ES-I3 (cell line): ENCODE results near the gene DLX5.

ENCODE experiments used
- H3K36me3 ChIP-seq: 2 replicates; pipeline ENCODE4 v1.6.1; 2013; ENCODE audit warnings: mild to moderate bottlenecking, low read length, control low read depth, moderate library complexity; ENCODE audit not compliant: insufficient read depth
- H3K4me1 ChIP-seq: 2 replicates; pipeline ENCODE4 v1.6.1; 2013; ENCODE audit warnings: mild to moderate bottlenecking, control low read depth, low read length; ENCODE audit not compliant: insufficient read depth
- H3K9ac ChIP-seq: 2 replicates; pipeline ENCODE4 v1.6.1; 2013; ENCODE audit warnings: low read depth, mild to moderate bottlenecking, low read length, moderate library complexity
- H3K9me3 ChIP-seq: 2 replicates; pipeline ENCODE4 v1.6.1; 2013; ENCODE audit warnings: mild to moderate bottlenecking, low read length, moderate library complexity; ENCODE audit not compliant: control insufficient read depth, insufficient read depth

DLX5 gene

GRCh38 chr7:97004247-97005182, 20.1 kb downstream of the DLX5 start:
- Histone ChIP-seq H3K36me3 (no peaks in the 10 kb centered on the region), H3K4me1 (peaks cover 23% of the 10 kb centered on the region), H3K9ac (peak overlapping the region; percentile 35; the same call in 1 of the 2 replicates), H3K9me3 (no peaks in the 10 kb centered on the region)

- Histone ChIP-seq H3K9me3 (no peaks in the 10 kb centered on the region), H3K9ac (no peak overlapping the region), H3K36me3 (no peaks in the 10 kb centered on the region), H3K4me1 (peaks cover 29% of the 10 kb centered on the region)
Measured at GRCh38 chr7:97003262-97004246, 21.1 kb downstream of the DLX5 start.

GRCh38 chr7:97002555-97003261, 21.9 kb downstream of the DLX5 start:
- H3K9me3 ChIP-seq = no peaks in the 10 kb centered on the region
- peaks cover 30% of the 10 kb centered on the region for H3K4me1 ChIP-seq
- H3K9ac ChIP-seq = peak overlapping the region; percentile 6; the same call in 1 of the 2 replicates

GRCh38 chr7:97001656-97002554, 22.7 kb downstream of the DLX5 start:
- H3K9me3 ChIP-seq = no peaks in the 10 kb centered on the region
- H3K4me1 ChIP-seq = peaks cover 27% of the 10 kb centered on the region
- no peaks in the 10 kb centered on the region for H3K36me3 ChIP-seq
- peak overlapping the region; percentile 6; the same call in 1 of the 2 replicates for H3K9ac ChIP-seq

More at GRCh38 chr7:97002555-97003261, 21.9 kb downstream of the DLX5 start:
- H3K36me3 ChIP-seq = no peaks in the 10 kb centered on the region

- Histone ChIP-seq H3K36me3 (no peaks in the 10 kb centered on the region), H3K9ac (no peak overlapping the region), H3K4me1 (peaks cover 27% of the 10 kb centered on the region), H3K9me3 (no peaks in the 10 kb centered on the region)
Measured at GRCh38 chr7:97001221-97001620, 23.4 kb downstream of the DLX5 start.

DNA sequence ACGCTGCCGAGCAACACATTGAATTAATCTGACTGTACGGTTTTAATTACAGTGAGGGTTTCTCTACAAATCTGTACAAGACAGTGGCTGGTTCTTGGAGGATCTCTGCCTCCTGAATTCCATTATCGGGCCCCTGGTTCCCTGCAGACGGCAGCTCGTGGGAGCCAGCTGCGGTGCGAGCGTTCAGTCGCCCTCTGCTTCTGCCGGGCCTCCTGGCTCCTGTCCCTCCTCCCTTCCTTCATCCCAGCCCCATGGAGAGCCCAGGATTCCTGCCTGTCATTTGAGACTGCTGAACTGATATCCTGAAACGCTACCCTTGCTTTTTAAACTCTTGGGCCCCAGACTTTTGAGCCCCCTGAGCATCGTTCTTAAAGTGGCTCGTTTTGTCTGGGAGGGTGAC, 25.9 kb downstream of the DLX5 start:
- Histone ChIP-seq H3K4me1 (peaks cover 27% of the 10 kb centered on the region), H3K36me3 (no peaks in the 10 kb centered on the region), H3K9ac (no peak overlapping the region), H3K9me3 (peaks cover under 1% of the 10 kb centered on the region; the same call in 1 of the 2 replicates)

GRCh38 chr7:96998333-96998732, 26.3 kb downstream of the DLX5 start:
- H3K4me1 ChIP-seq = peaks cover 27% of the 10 kb centered on the region
- H3K9ac ChIP-seq = no peak overlapping the region
- H3K9me3 ChIP-seq = peaks cover 5% of the 10 kb centered on the region
- H3K36me3 ChIP-seq = no peaks in the 10 kb centered on the region

DNA sequence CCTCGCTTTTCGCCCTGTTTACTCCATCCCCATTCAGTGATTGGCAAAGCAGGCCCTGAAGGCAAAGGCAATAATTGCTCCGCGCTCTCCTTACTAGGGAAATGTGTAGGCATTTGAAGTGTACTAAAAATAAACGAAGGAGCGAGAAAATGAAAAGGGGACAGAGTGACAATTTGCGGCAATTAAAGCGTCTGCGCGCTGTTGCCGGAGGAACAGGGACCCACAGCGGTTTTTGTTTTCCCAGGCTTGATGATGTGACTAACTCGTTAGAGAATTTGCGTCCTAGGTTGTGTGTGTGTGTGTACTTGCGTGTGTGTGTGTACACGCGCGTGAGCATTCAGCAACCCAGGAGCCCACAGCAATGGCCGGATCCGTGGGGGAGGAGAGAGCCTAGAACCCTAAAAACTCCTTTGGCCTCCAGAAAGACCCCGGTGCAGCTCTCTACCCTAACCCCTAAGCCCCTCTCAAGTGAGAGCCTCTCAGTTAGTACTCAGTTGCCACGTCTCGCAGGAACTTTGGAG, 27.1 kb downstream of the DLX5 start:
- no peak overlapping the region for H3K9ac ChIP-seq
- H3K4me1 ChIP-seq = peaks cover 23% of the 10 kb centered on the region
- no peaks in the 10 kb centered on the region for H3K36me3 ChIP-seq
- peaks cover 5% of the 10 kb centered on the region for H3K9me3 ChIP-seq

- Histone ChIP-seq H3K4me1 (peaks cover 19% of the 10 kb centered on the region), H3K36me3 (no peaks in the 10 kb centered on the region), H3K9me3 (peaks cover 5% of the 10 kb centered on the region), H3K9ac (no peak overlapping the region)
Measured at GRCh38 chr7:96996958-96997511, 27.6 kb downstream of the DLX5 start.

- Histone ChIP-seq H3K4me1 (peaks cover 14% of the 10 kb centered on the region), H3K9me3 (peaks cover 5% of the 10 kb centered on the region), H3K9ac (no peak overlapping the region), H3K36me3 (no peaks in the 10 kb centered on the region)
Measured at GRCh38 chr7:96996111-96996957, 28.3 kb downstream of the DLX5 start.

GRCh38 chr7:96995406-96996110, 29.1 kb downstream of the DLX5 start:
- H3K9me3 ChIP-seq = peaks cover 5% of the 10 kb centered on the region
- no peak overlapping the region for H3K9ac ChIP-seq

More at GRCh38 chr7:96995406-96996110, 29.1 kb downstream of the DLX5 start:
- no peaks in the 10 kb centered on the region for H3K36me3 ChIP-seq
- H3K4me1 ChIP-seq = peaks cover 7% of the 10 kb centered on the region; the same call in 1 of the 2 replicates
